Stimulated activated CD8-positive, alpha-beta memory T cell treated with anti-CD3 and anti-CD28 coated beads, Interleukin-12 subunit alpha, Interleukin-12 subunit beta, amount 100 ng/mL, for 24 hours (primary cell): ENCODE results near the gene PLXDC1.

Source experiments
- DNase-seq: peaks from one replicate; pipeline ENCODE4 v3.0.0-alpha.2; 2020; ENCODE audit errors: extremely low read depth

PLXDC1 gene

GRCh38 chr17:39151150-39151942 is at the start of gene PLXDC1:
Gene PLXDC1 (minus strand): TSS chr17:39151637. CDS start chr17:39151437, 200 bp downstream.
- DNase-seq, result no peak

- DNase-seq, result no peak
Measured at GRCh38 chr17:39200957-39201510, 49.6 kb upstream of the PLXDC1 start.

DNA sequence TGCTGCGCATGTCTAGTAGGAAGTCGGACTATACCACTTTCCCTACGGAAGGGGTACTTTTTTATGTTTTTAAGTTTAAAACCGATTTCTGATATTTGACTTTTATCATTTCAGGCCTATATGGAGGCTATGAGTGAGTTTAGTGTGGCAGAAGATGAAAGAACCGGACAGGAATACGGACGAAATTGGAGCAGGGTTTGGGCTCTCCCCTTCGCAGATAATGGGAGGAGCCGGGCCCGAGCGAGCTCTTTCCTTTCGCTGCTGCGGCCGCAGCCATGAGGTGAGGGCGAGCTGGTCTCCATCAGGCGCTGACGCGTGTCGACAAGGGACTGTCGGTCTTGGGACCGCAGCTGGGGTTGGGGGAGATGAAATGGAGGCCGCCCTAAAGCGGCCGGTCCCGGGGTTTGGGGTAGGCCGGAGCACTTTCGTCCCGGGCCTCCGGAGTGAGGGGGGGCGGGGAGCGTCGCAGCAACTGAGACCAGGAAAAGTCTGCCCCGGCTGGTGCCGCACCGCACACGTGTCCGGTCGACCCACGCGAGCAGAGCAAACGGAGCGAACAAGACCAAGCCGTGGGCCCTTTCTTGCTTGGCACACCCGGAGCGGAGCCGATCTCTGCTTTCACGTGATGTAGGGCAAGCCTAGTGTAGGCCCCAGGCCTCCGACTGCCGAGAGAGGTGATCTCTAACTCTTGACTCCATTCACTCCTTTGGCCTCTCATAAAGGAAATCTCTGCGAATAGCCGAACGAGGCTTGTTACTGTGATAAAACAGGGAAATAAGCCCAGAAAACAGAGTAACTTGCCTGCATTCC is 48.8 kb upstream of the PLXDC1 start, which contains the start of gene RPL19:
RPL19 (plus strand) TSS at position 214 of the 810 bp plus-strand sequence; CDS start at position 276, 62 bp downstream.
- DNase-seq, result peak; percentile 60

GRCh38 chr17:39199820-39200069 is 48.3 kb upstream of the PLXDC1 start:
- DNase-seq, result peak; percentile 84

DNA sequence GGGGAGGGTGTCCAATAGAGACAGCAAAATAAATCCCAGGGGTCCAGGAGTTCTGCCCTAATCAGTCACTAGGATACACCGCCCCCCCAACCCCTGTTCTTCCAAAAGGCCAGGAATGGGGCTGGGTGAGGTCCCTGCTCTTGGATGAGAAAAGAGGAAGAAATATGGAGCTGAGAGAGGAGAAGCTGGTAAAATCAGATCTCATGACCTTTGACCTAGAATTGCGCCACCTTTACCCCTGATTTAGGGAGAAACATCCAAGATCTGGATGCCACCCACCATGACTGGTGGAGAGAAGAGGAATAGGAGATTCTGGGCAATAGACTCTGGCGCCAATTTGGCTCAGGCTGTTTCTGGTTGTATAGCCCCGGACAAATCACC is 46.7 kb upstream of the PLXDC1 start:
- no peak for DNase-seq

DNA sequence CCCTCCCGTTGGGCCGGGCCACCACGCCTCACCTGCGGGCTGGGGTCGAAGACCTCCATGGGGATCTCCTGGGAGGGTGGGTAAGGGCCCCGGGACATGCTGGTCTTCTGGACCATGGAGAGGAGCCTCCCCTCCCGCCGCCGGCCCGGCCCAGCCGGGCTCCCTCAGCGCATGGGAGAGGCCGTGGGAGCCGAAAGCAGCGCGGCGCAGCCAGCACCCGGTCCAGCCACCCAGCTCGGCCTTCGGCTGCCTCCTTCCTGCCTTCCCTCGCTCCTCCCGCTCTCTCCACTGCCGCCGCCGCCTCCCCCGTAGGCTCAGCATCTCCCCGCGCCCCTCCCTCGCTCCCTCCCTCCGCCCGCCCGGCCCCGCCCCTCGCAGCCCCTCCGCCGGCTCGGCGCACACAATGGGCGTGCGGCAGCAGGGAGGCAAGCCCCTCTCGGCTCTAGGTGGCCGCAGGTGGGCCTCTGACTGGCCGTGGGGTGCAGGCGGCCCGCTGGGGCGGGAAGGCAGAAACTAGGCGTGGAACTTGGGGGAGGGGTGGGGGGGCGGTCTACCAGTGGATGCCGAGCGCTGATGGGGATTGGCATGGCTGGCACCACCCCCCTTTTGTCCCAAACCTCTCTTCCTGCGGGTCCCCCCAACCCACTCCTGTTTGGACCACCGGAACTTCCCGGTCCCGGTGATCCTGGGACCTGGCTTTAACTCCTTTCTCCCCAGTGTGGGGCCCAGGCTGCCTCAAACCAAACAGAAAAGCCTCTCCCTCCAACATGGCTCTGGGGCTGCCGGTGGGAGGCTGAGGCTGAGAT is 46.1 kb upstream of the PLXDC1 start, which contains the start of gene CACNB1:
CACNB1 (minus strand) TSS at position 290 of the 806 bp plus-strand sequence; CDS start at position 116, 174 bp downstream.
- peak; percentile 44 for DNase-seq

DNA sequence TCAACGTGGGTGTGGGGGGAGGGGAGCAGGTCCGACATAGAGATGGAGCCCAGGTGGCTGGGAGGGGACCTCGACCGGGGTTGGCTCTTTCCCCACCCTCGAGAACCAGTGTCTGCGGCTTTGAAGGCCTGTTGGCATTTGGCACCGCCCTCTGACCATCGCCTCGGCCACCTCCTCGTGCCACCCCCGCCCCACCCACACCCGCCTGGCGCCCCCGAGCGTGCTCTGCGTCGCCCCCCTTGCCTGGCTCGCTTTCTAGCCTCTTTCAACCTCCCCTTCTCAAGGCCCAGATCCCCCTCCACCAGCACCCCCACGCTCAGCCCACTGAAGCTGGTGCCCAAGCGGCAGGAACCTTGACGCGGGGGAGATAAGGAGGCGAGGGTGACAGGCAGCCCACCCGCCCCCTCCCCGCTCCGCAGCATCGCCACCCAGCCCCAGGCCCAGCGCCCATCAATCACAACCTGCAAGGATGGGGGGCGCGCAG is 45.4 kb upstream of the PLXDC1 start:
- DNase-seq, result no peak

DNA sequence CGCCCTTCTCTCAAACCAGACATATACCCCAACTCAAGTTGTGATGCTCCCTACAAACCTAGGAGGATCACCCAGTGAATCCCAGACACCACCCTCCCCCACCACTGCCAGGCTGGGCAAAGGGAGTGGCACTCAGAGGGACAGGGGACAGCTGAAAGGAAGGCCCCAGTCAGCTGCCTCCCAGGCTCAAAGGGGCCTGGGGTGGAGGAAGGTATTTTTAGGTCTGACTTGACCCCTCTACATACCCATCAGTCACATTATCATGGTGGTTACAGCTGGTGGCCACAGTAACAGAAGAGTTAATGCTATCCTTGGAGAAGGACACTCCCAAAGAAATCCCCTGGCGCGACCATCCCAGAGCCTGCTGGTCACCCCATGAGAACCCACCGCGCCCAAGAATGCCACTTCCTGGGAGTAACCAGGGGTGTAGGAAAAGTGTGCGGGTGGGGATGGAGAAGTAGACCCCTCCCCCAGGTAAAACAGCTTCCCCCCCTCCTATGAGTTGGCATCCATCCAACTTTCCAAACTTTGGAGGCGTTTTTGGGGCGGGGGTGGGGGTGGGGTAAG is 44.9 kb upstream of the PLXDC1 start:
- no peak for DNase-seq

DNA sequence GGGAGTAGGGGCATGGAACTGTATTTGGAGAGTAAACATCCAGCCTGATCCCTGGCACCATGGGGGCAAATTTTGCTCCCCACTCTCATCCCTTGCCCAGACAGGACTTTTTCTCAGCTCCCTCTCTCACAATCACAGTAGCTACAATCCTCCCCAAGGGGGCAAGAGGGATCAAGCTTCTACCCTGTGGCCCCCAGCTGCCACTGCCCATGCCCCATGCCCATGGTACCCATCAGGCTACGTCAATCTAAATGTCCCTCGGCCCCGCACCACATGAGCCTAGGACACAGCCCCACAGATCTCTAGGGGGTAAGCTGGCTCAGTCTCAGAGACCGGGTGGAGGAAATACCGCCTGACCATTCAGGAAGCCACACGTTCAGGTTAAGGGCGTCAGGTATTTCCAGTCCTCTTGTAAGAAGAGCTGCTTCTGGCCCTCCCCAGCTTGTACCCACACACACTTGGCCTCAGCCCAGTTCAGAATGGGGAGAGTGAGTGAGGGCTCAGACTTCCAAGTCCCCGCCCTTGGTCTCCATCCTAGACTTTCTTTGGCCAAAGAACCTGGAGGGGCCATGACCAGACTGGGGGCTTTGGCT is 44.2 kb upstream of the PLXDC1 start:
- DNase-seq, result no peak

DNA sequence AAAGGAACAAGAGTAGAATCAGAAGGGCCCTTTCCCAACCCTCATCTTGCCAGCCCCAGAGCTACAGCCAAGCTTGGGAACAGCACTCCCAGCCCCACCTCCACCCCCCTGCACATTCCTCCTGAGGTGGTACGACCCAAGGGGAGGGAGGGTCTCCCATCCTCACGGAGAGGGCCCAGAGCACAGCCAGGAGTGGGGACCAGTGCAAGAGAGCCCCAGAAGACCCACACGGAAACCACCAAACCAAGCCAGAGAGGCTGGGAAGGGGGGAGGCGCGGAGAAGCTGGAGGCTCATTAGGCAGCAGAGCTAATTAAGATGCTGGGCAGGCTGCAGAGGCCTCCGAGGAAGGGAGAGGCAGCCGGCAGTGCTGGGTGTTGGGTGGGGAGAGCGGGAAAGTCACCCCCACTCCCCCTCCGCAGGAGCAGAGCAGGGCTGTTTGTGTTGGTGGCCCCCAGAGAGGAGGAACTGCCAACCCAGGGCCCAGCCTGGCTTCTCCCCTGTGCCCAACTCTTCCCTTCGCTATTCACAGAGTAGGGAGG is 43.6 kb upstream of the PLXDC1 start:
- DNase-seq, result no peak

DNA sequence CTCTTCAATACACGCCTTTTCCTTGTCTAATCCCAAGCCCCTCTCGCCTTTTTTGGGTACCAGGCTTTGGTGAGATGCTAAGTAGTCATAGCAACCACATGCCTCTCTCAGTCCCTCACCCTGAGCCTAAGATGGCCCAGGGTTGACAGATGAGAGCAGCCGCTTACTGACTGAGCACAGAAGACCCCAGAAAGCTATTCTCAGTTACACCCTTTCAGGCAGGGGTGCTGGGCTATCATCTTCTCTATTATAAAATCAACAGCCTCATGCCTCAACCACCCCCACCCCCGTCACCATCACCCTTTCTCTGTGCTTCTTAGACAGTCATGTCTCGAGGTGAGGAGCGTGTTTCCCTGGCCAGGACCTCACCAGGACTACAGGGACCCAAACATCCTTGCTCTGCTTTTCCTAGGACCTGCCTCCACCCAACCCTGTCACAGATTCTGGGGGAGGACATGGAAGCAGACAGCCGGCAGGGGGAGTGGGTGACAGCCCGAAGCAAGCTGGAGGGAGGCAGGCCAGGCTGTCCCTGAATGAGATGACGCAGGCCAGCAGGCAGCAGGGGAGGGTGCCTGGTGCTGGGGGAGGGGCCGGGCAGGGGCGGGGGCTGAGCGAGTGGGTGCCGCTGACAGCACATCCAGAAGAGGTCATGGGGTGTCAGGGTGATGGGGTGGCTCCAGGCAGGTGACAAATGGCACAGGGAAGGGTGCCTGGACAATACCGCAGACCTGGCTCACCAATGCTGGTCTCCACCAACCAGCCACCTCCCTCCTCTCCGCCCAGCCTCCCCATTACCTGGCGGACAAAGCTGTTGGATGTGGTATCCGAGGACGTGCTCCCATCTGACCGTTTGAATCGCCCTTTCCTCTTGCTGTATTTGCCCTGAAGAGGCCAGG is 42.9 kb upstream of the PLXDC1 start:
- no peak for DNase-seq

- no peak for DNase-seq
Measured at GRCh38 chr17:39193346-39193745, 41.9 kb upstream of the PLXDC1 start.

DNA sequence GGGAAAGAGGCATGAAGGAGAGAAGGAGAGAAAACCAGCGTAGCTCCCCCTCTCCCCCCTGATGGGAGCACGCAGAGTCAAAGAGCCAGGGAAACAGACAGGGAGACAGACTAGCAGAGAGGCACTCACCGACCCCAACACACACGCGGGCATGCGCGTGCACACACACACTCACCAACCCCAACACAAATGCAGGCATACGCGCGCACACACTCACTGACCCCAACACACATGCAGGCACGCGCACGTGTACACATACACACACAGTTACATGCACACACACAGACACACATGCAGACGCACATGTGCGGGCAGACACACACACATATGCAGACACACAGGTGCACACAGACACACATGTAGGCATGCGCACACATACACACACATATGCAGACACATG is 41.5 kb upstream of the PLXDC1 start:
- DNase-seq, result no peak

- DNase-seq, result no peak
Measured at GRCh38 chr17:39191750-39192510, 40.5 kb upstream of the PLXDC1 start.

- DNase-seq, result no peak
Measured at GRCh38 chr17:39187152-39187830, 35.9 kb upstream of the PLXDC1 start.

DNA sequence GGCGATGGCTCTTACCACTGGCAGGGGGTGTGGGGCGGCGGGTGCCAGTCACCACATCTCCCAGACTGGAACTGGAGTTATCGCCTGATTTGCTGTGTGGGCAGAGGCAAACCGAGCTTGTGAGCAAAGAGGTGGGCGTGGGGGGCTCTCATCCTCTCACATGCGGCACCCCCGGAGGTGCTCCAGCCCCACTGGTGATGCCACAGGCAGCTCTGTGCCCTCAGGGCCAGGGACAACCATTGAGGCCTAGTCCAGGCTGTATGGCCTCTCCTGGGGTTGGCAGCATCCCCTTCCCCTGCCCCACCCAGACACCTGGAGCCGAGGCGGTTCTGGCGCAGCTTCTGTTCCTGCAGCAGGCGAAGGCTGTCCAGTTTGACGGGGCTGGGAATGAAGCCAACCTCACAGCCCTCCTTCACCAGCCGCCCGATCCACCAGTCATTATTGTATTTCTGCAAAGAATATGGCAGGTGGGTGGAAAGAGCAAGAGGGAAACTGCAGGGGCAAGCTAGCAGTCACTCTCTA is 35.1 kb upstream of the PLXDC1 start:
- DNase-seq, result no peak

DNA sequence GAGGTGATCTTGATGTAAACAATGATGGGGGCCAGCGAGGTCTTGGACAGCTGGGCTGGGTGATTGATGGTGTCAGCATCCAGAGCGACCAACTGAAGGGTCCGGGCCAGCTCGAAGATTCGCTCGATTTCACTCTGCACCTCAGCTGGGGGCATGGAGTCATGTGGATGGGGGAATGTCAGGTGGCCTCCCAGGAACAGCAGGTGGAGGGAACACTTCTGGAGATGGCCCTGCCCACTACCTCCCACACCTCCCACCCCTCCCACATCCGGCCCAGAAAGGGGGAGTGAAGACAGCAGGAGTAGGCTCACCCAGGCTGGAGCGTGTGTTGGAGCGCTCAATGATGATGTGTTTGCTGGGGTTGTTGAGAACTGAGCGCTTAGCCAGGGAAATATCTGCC is 32.3 kb upstream of the PLXDC1 start:
- DNase-seq, result no peak

- DNase-seq, result no peak
Measured at GRCh38 chr17:39183045-39183444, 31.6 kb upstream of the PLXDC1 start.
